Naive thymus-derived CD4-positive, alpha-beta T cell (primary cell): ENCODE data around the gene SMIM35. TPM values are rescaled to one million over a fixed set of nuclear protein-coding genes. Genes with fewer than 3 reads are reported as not detected.

Source experiments
- ATAC-seq: fragments of 150-1000 bp; cut with Tn5 transposase; 2 replicates; pipeline ENCODE4 v1.10.0; 2021; ENCODE audit warnings: mild to moderate bottlenecking, moderate library complexity
- CTCF ChIA-PET: fragments of 350-600 bp; sonication (Branson Sonifier 250); formaldehyde crosslinking; loops from one replicate; lab custom pipeline; 2021; ENCODE audit warnings: antibody characterized with exemption; lab: Charles Lee
- POLR2A ChIA-PET: fragments of 350-600 bp; sonication (Branson Sonifier 250); formaldehyde crosslinking; loops from one replicate; lab custom pipeline; 2021; ENCODE audit warnings: antibody characterized with exemption, inconsistent platforms; lab: Charles Lee
- DNase-seq, 9 donors: peaks; one replicate each; pipeline versions ENCODE4 v3.0.0 to v3.0.0-alpha.2; 2020 to 2022; ENCODE audit warnings: mixed read lengths in 1 of 9
- H3K27ac ChIP-seq: one replicate; pipeline ENCODE4 v1.7.0; 2013; ENCODE audit warnings: mild to moderate bottlenecking, low read depth, low read length, moderate library complexity
- H3K27me3 ChIP-seq, 2 donors: one replicate each; pipeline ENCODE4 v1.7.0; 2013; ENCODE audit warnings: low read length in 2 of 2, mild to moderate bottlenecking in 2 of 2, moderate library complexity in 2 of 2; ENCODE audit not compliant: control insufficient read depth in 2 of 2, insufficient read depth in 2 of 2
- H3K36me3 ChIP-seq, 3 experiments: 1 replicate in 2 of 3; 2 replicates in 1 of 3; pipeline ENCODE4 v1.7.0; 2013; ENCODE audit warnings: low read length in 3 of 3, mild to moderate bottlenecking in 3 of 3, moderate library complexity in 1 of 3; ENCODE audit not compliant: insufficient read depth in 3 of 3, control insufficient read depth in 2 of 3
- H3K4me1 ChIP-seq, 2 donors: one replicate each; pipeline ENCODE4 v1.7.0; 2013; ENCODE audit warnings: low read length in 2 of 2, mild to moderate bottlenecking in 2 of 2, moderate library complexity in 1 of 2; ENCODE audit not compliant: control insufficient read depth in 2 of 2, insufficient read depth in 2 of 2
- H3K4me3 ChIP-seq: 2 replicates; pipeline ENCODE4 v1.7.0; 2013; ENCODE audit warnings: mild to moderate bottlenecking, low read length
- H3K9me3 ChIP-seq, 3 experiments: 1 replicate in 2 of 3; 2 replicates in 1 of 3; pipeline ENCODE4 v1.7.0; 2013; ENCODE audit warnings: low read length in 3 of 3; ENCODE audit not compliant: control insufficient read depth in 2 of 3
- H3K27ac Mint-ChIP-seq, 9 donors: one replicate each; pipeline ENCODE4 v1.8.0; 2020 to 2022; ENCODE audit warnings: mixed read lengths in 9 of 9, mild to moderate bottlenecking in 8 of 9, moderate library complexity in 5 of 9, inconsistent platforms in 2 of 9
- H3K27me3 Mint-ChIP-seq, 5 donors: one replicate each; pipeline ENCODE4 v1.8.0; 2021 to 2022; ENCODE audit warnings: mixed read lengths in 5 of 5, mild to moderate bottlenecking in 1 of 5
- H3K36me3 Mint-ChIP-seq, 5 donors: one replicate each; pipeline ENCODE4 v1.8.0; 2020 to 2022; ENCODE audit warnings: mixed read lengths in 5 of 5, mild to moderate bottlenecking in 3 of 5, inconsistent platforms in 1 of 5
- H3K4me1 Mint-ChIP-seq, 7 donors: one replicate each; pipeline ENCODE4 v1.8.0; 2020 to 2022; ENCODE audit warnings: mixed read lengths in 7 of 7, mild to moderate bottlenecking in 3 of 7, inconsistent platforms in 1 of 7
- H3K4me3 Mint-ChIP-seq, 10 donors: one replicate each; pipeline ENCODE4 v1.8.0; 2020 to 2022; ENCODE audit warnings: mild to moderate bottlenecking in 10 of 10, mixed read lengths in 10 of 10, moderate library complexity in 6 of 10, inconsistent platforms in 2 of 10
- H3K9me3 Mint-ChIP-seq, 11 donors: one replicate each; pipeline ENCODE4 v1.8.0; 2020 to 2022; ENCODE audit warnings: mixed read lengths in 11 of 11, mild to moderate bottlenecking in 4 of 11, inconsistent platforms in 1 of 11, moderate library complexity in 1 of 11
- intact Hi-C, 2 donors: fragments of 100-400 bp; cut with micrococcal nuclease; formaldehyde crosslinking; loops; one replicate each; pipeline ENCODE4 v1.15.1; 2023
- polyA plus RNA-seq, 2 donors: library from polyadenylated mRNA; unstranded; fragments of 300-500 nt; fragmentation: Illumina TruSeq; gene quantifications; one replicate each; pipeline ENCODE4 v1.2.3, GENCODE V29; 2021
- total RNA-seq, 6 experiments: library from RNA in 5 of 6; stranded (reverse) in 5 of 6; gene quantifications; 1 replicate in 5 of 6; 2 replicates in 1 of 6; pipeline ENCODE4 v1.2.3 and lab custom pipeline; 2021 to 2026

Gene SMIM35
- total and polyA plus RNA-seq, 7 experiments from 2014 or later: 0.11 to 0.60 (median 0.28) TPM; not detected in 3

DNA sequence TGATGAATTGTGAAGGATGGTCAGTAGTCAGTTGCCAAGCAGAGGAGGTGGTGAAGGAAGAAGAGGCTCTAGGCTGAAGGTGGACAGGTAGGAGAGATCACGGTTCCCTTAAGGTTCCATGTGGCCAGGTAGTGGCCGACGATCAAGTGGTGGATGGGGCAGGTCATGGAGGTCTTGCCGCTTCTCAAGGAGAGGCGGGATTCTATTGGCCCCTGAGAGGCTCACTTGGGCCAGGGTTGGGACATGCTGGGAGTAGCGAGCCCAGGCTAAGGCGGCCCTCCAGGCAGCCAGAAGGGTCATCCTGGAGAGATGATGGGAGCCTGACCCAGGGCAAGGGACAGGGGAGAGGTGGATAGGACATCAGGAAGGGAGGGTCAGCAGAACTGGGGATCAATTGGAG, 30.8 kb downstream of the SMIM35 start:
- Histone ChIP-seq H3K4me1 (peaks cover 23 to 34% of the 10 kb centered on the region in 2 donors), H3K4me3 (no peak overlapping the region), H3K27ac (no peak overlapping the region), H3K27me3 (no peaks in the 10 kb centered on the region), H3K9me3 (no peaks in the 10 kb centered on the region), H3K36me3 (no peaks in the 10 kb centered on the region)
- Mint-ChIP-seq H3K4me3 (no peak overlapping the region), H3K27ac (peak overlapping the region in 4 of 9 donors; percentile 8 to 46 (median 44)), H3K9me3 (peaks cover 0 to 1% (median 0%) of the 10 kb centered on the region in 11 donors), H3K27me3 (peaks cover 0 to 8% (median 0%) of the 10 kb centered on the region in 5 donors), H3K4me1 (peaks cover 24 to 30% (median 26%) of the 10 kb centered on the region in 7 donors), H3K36me3 (no peaks in the 10 kb centered on the region)
- no peak for DNase-seq
- no peak for ATAC-seq
- POLR2A ChIA-PET: interaction anchor here (6.1 kb wide), 1 partner anchor 104 kb away, joined by 146 read pairs; no protein-coding TSS in a partner anchor
- CTCF ChIA-PET: interaction anchor here (0.8 to 9.0 kb wide), 4 partner anchors 110 to 267 kb away, joined by 3 to 153 read pairs (median 97); partner anchors contain the start of gene FXYD2
- intact Hi-C loops: no loop called here

DNA sequence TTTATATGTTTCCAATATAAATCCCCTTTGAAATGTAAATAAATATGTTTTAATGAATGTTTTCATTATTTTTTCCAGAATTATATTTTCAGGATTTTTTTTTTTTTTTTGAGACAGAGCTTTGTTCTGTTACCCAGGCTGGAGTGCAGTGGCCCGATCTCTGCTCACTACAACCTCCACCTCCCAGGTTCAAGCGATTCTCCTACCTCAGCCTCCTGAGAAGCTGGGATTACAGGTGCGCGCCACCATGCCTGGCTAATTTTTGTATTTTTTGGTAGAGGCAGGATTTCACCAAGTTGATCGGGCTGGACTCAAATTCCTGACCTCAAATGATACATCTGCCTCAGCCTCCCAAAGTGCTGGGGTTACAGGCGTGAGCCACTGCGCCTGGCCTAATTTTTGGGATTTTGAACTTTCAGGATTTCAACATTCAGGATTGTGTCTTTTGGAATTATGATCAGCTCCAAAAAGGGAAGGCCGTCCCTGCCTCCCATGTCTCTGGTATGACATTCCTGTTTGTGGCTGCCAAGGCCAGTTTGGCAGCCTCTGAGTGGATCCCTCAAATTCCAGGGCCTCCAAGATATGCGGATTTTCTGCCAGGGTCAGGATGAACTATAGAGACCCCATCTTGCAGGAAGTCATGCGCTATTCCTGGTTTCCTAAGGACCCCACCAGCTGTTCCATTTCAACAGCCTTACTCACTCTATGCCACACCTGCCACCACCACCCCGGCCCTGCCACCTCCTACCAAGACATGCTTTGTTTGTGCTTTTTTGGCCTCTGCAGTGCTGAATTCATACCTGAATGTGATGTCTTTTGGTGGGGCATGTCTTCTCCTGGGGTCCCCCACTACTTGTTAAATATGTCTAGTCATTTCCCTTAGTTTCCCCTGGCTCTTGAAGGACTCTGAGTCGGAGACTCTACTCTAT, 31.8 kb downstream of the SMIM35 start:
- H3K27ac Mint-ChIP-seq: peak overlapping the region in 2 of 9 donors; percentile 5 to 16
- intact Hi-C loops: loop anchor here in 1 of 2 donors (5.0 kb wide), 1 partner anchor 628 kb away; no protein-coding TSS in a partner anchor
- H3K4me3 Mint-ChIP-seq: peak overlapping the region in 1 of 10 donors; percentile 21
- no peak overlapping the region for H3K4me3 ChIP-seq
- no peaks in the 10 kb centered on the region for H3K36me3 ChIP-seq
- peaks cover 33 to 44% of the 10 kb centered on the region in 2 donors for H3K4me1 ChIP-seq
- ChIA-PET CTCF (interaction anchor here (0.7 to 9.0 kb wide), 13 partner anchors 10 to 266 kb away, joined by 3 to 153 read pairs (median 4); partner anchors contain the start of genes FXYD2 and IL10RA), POLR2A (interaction anchor here (0.6 to 6.1 kb wide), 4 partner anchors 87 to 240 kb away, joined by 4 to 146 read pairs (median 14); no protein-coding TSS in a partner anchor)
- peaks cover 32 to 37% (median 35%) of the 10 kb centered on the region in 7 donors for H3K4me1 Mint-ChIP-seq
- H3K9me3 Mint-ChIP-seq: peaks cover 0 to 1% (median 0%) of the 10 kb centered on the region in 11 donors
- no peak overlapping the region for H3K27ac ChIP-seq
- peaks cover 0 to 8% (median 0%) of the 10 kb centered on the region in 5 donors for H3K27me3 Mint-ChIP-seq
- DNase-seq (no peak), ATAC-seq (no peak)
- H3K36me3 Mint-ChIP-seq: no peaks in the 10 kb centered on the region
- H3K27me3 ChIP-seq: no peaks in the 10 kb centered on the region
- H3K9me3 ChIP-seq: no peaks in the 10 kb centered on the region

DNA sequence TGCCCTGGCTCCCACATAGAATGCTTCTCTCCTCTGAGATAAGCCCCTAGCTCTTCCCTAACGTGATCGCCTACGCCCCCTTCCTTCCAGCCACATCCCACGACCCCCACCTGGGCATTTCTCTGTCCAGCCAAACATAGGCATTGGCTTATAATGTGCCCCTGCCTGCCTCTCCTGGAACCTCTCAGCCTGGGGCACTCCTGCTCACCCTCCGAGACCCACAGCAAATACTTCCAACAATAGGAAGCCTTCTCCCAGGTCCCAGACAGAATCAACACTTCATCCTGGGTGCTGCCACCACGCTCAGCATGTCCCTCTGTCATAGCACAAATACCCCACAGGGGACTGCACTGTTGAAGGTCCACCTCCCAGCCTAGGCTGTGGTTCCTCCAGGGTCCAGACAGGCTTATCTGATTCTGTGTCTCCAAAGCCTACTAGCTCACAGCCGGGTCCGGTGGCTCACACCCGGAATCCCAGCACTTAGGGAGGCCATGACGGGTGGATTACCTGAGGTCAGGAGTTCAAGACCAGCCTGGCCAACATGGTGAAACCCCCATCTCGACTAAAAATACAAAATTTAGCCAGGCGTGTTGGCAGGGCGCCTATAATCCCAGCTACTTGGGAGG, 34.1 kb downstream of the SMIM35 start:
- ATAC-seq: no peak
- Mint-ChIP-seq H3K27ac (peak overlapping the region; percentile 94 to 100 (median 96)), H3K4me3 (peak overlapping the region in 9 of 10 donors; percentile 2 to 81 (median 60)), H3K36me3 (peaks cover 0 to 4% (median 0%) of the 10 kb centered on the region in 5 donors), H3K4me1 (peaks cover 47 to 56% (median 49%) of the 10 kb centered on the region in 7 donors), H3K27me3 (peaks cover 0 to 8% (median 0%) of the 10 kb centered on the region in 5 donors), H3K9me3 (peaks cover 0 to 1% (median 0%) of the 10 kb centered on the region in 11 donors)
- Histone ChIP-seq H3K36me3 (no peaks in the 10 kb centered on the region), H3K4me3 (no peak overlapping the region), H3K9me3 (no peaks in the 10 kb centered on the region), H3K27ac (peak overlapping the region; percentile 59), H3K4me1 (peaks cover 51 to 56% of the 10 kb centered on the region in 2 donors), H3K27me3 (no peaks in the 10 kb centered on the region)
- DNase-seq: peak in 1 of 9 donors; percentile 15
- POLR2A ChIA-PET: interaction anchor here (0.9 to 6.1 kb wide), 18 partner anchors 11 to 245 kb away, joined by 3 to 146 read pairs (median 6); partner anchors contain the start of gene IL10RA
- intact Hi-C loops: loop anchor here (1.0 to 5.0 kb wide), 7 partner anchors 102 to 625 kb away; no protein-coding TSS in a partner anchor
- CTCF ChIA-PET: interaction anchor here (0.5 to 9.0 kb wide), 45 partner anchors 8 to 893 kb away, joined by 3 to 153 read pairs (median 5); partner anchors contain the start of genes FXYD2 and IL10RA

DNA sequence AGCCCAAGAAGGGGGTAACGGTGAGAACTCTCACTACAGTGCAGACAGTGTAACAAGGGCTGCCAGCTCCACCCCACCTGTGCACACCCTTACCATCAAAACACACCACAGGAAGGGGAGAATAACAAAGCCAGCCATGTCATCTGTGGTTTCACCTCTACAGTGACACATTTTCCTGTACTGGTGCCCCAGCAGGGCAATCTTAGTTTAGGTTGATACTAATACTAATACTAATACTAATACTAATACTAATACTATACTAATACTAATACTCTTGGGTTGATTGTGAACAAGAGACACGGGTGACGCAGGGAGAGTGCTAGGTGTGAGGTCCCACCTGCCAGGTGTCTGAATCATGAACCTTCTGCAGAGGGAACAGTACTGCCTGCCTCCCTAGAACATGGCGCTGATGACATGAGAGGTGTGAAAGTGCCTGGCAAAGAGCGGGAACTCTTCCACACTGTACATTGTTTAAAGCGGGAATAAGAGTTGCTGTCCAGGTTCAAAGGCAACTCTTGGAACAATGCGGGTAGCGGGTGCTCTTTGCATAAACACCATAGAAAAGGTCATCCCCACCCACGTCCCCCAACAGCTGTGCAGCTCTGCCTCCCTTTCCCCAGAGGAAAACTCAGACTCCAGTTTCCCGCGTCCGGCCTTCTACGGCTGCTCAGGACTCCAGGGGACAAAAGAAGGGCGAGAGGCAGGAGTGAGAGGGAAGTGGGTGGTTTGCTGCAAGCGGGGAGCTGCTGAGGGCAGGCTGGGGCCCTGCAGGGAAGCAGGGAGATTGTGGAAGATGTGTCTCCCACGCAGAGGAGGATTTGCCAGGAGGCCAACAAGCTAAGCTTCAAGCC, 34.9 kb downstream of the SMIM35 start:
- H3K4me1 Mint-ChIP-seq: peaks cover 45 to 64% (median 57%) of the 10 kb centered on the region in 7 donors
- Histone ChIP-seq H3K36me3 (no peaks in the 10 kb centered on the region), H3K9me3 (no peaks in the 10 kb centered on the region), H3K27me3 (no peaks in the 10 kb centered on the region), H3K27ac (peak overlapping the region; percentile 65), H3K4me3 (peak overlapping the region; percentile 29), H3K4me1 (peaks cover 60 to 65% of the 10 kb centered on the region in 2 donors)
- DNase-seq (peak in 8 of 9 donors; percentile 34 to 91 (median 88)), ATAC-seq (peak; percentile 98)
- H3K4me3 Mint-ChIP-seq: peak overlapping the region; percentile 74 to 94 (median 80)
- H3K27me3 Mint-ChIP-seq: no peaks in the 10 kb centered on the region
- CTCF ChIA-PET: interaction anchor here (0.5 to 9.0 kb wide), 27 partner anchors 14 to 456 kb away, joined by 3 to 153 read pairs (median 6); partner anchors contain the start of genes FXYD2 and IL10RA
- POLR2A ChIA-PET: interaction anchor here (0.5 to 6.1 kb wide), 23 partner anchors 10 to 244 kb away, joined by 3 to 146 read pairs (median 6); partner anchors contain the start of gene IL10RA
- H3K9me3 Mint-ChIP-seq: peaks cover 0 to 1% (median 0%) of the 10 kb centered on the region in 11 donors
- H3K27ac Mint-ChIP-seq: peak overlapping the region; percentile 94 to 100 (median 96)
- intact Hi-C loops: loop anchor here (1.0 to 5.0 kb wide), 9 partner anchors 10 to 625 kb away; no protein-coding TSS in a partner anchor
- H3K36me3 Mint-ChIP-seq: peaks cover 0 to 4% (median 0%) of the 10 kb centered on the region in 5 donors

DNA sequence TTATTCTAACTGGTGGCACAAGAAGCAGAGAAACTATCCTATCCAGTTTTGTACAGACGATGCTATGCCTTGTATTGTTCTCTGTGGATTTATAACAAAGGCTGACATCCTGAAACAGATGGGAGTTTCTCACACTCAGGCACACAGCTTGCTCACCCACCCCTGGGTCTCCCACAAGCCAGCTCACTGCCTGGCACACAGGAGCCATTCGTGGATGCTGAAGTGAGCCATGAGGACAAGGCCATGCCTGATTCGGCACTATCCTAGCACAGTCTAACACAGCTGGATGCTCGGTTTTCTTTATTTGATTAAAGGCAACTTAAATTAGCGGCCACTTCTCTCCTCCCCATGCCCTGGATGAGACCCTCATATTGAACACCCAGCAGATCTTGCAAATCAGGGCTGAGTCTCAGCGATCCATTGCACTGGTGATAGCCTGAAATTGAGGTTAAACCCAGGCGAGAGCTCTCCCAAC, 35.6 kb downstream of the SMIM35 start:
- Histone ChIP-seq H3K27me3 (no peaks in the 10 kb centered on the region), H3K4me3 (peak overlapping the region; percentile 29), H3K9me3 (no peaks in the 10 kb centered on the region), H3K27ac (peak overlapping the region; percentile 65), H3K4me1 (peaks cover 67 to 71% of the 10 kb centered on the region in 2 donors), H3K36me3 (no peaks in the 10 kb centered on the region)
- POLR2A ChIA-PET: interaction anchor here (0.7 to 6.1 kb wide), 17 partner anchors 11 to 237 kb away, joined by 3 to 146 read pairs (median 6); partner anchors contain the start of gene IL10RA
- ATAC-seq (peak; percentile 12), DNase-seq (peak in 1 of 9 donors; percentile 30)
- Mint-ChIP-seq H3K4me1 (peaks cover 48 to 71% (median 63%) of the 10 kb centered on the region in 7 donors), H3K9me3 (peaks cover 0 to 1% (median 0%) of the 10 kb centered on the region in 11 donors), H3K27ac (peak overlapping the region; percentile 94 to 100 (median 96)), H3K4me3 (peak overlapping the region; percentile 74 to 94 (median 80)), H3K27me3 (no peaks in the 10 kb centered on the region), H3K36me3 (peaks cover 0 to 4% (median 0%) of the 10 kb centered on the region in 5 donors)
- intact Hi-C loops: loop anchor here (1.0 to 5.0 kb wide), 9 partner anchors 9 to 624 kb away; no protein-coding TSS in a partner anchor
- CTCF ChIA-PET: interaction anchor here (0.5 to 9.0 kb wide), 18 partner anchors 14 to 245 kb away, joined by 3 to 153 read pairs (median 11); partner anchors contain the start of genes FXYD2 and IL10RA
